HG03378 (cell line): Measurements from ENCODE around the gene KAZN.

Source experiments
- ATAC-seq: cut with Tn5 transposase; IDR thresholded peaks from one replicate; pipeline ENCODE4 v1.9.1; 2021; ENCODE audit warnings: mild to moderate bottlenecking, moderate library complexity; ENCODE audit not compliant: unreplicated experiment

Gene KAZN

DNA sequence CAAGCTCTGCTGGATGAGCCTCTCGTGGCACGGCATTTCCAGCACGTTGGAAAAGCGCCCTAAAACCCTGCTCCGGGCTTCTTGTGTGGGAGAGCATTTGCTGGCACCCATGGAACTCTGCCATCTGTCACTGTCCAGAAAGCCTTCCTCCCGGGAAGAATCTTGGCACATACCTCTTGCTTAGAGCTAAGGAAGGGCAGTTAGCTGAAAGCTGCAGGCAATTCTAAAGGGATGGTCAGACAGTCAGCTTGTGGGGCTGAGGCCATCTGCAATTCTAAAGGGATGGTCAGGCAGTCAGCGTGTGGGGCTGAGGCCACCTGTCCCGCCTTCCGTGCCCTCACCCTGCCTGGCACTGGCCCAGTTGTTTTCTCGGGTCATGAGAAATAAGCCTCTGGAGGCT, 416.0 kb downstream of the KAZN start:
- ATAC-seq, result no peak

GRCh38 chr1:15016001-15016400, 417.5 kb downstream of the KAZN start:
- no peak for ATAC-seq

DNA sequence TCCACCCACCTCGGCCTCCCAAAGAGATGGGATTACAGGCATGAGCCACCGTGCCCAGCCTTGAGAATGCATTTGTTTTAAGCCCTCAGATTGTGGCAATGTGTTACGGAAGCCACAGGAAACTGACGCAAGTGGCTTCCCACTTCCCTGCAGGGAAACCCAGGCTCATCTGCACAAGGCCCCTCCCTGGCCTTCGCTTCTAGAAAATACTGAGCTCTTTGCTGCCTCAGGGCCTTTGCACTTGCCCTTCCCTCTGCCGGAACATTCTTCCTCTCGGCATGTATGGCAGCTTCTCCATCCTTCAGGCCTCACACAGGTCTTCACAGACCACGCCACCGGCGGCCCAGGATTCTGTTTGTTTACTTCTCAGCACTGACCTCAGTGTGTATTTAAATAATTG, 418.0 kb downstream of the KAZN start:
- ATAC-seq, result no peak

GRCh38 chr1:15017120-15017519, 418.6 kb downstream of the KAZN start:
- no peak for ATAC-seq

DNA sequence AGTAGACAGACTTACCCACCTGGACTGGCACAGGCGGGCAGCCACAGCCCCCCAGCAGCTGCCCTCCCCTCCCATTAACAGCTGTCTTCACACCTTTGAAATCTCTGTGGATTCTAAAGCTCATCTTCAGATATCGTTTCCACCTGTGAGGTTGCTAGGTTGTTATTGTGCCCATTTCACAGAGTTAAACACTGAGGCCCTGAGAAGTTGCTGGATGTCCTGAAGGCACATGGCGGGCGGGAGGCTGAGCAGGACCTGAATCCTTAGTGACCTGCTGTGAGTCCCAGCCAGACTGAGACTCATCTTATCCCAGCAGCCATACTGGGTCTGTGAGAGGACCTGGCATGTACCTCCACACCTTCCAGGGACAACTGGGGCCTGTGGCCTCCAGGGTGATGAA, 420.3 kb downstream of the KAZN start:
- no peak for ATAC-seq

DNA sequence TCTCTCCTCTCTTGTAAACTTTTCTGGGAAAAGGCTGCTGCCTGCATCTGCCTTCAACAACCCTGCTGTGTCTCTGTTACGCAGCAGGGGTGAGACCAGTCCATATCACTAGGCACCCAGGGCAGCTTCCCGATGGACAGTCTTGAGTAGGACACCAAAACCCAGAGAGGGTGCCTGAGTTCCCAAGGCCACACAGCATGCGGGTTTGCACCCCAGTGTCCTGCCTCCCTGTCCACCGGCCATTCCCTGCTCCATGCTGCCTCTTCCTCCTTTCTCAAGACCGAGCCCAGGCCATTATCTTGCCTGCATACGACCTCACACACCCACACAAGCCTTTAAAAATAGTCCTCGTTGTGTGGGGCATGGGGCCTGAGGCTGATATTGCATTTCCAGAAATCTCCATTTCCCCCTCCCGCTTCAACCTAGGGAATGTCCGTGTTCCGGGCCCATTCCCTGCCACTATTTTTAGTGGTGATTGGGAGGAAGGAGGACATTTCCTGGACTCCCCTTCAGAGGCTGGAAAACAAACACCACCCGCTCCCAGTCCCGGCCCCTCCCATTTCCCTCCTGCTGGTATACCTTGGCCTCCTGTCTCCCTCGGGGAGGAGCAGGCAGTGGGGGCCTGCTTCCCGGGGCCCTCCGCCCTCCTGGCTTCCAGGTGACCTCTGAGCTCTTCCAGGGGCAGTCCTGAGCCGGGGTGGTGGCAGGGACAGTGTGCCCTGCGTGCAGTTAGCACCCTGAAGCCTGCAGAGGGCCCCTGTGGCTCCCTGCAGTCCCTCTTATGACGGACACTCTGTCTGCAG, 422.7 kb downstream of the KAZN start:
- ATAC-seq, result no peak

GRCh38 chr1:15022048-15022447, 423.6 kb downstream of the KAZN start:
- ATAC-seq, result no peak

DNA sequence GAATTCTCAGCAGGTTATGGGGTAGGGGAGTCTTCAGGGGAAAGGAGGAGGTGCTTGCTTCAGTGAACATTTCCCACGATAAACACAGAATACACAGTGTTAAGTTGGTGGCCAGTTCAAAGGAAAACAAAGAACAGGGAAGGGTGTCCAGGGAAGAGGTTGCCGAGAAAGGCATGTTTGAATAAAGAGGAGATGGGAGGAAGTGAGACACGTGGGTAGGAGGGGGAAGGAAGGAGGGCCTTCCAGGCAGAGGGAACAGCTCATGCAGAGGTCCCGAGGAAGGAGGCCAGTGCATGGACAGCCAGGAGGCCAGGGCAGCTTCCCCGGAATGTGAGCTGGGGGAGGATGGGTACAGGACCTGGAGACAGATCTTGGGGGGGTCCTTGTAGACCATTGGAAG, 424.7 kb downstream of the KAZN start:
- ATAC-seq, result no peak

GRCh38 chr1:15023976-15024375, 425.5 kb downstream of the KAZN start:
- no peak for ATAC-seq

DNA sequence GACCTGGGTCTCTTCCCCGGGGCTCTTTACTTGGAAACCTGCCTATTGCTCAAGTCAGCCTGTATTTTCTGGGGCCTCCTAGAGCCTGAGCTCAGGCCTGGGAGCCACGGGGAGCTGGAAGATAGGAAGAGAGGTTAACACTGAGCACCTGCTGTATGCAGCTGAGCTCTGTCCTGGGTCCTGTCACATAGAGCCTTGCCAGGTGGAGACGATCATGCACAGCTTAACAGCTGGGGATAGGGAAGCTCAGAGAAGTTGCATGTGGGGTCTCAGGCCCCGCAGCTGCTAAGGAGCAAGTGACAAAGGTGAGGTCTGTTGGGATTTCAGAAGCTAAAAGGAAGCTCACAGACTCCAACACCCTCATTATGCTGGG, 427.6 kb downstream of the KAZN start:
- ATAC-seq, result no peak

- ATAC-seq, result no peak
Observed at GRCh38 chr1:15027515-15027986, 429.1 kb downstream of the KAZN start.

- no peak for ATAC-seq
Observed at GRCh38 chr1:15028102-15028501, 429.6 kb downstream of the KAZN start.

- ATAC-seq, result no peak
Observed at GRCh38 chr1:15028616-15029015, 430.1 kb downstream of the KAZN start.

DNA sequence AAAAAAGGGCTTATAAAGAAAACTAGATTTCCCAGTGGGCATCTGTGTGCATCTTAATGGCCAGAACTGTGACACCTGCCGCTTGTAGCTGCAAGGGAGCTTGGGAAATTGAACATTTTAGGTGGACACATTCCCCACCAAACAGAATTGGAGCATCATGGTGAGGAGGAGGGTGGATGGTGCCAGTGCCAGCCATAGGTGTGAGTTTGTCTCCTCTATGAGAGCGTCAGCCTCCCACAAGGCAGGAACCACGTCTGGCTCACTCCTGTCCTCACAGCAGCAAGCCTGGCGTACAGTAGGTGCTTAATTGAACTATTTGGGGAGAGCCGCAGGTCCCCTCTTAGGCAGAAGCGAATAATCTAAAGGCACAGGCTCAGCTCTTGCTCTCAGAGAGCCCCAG, 430.6 kb downstream of the KAZN start:
- no peak for ATAC-seq

DNA sequence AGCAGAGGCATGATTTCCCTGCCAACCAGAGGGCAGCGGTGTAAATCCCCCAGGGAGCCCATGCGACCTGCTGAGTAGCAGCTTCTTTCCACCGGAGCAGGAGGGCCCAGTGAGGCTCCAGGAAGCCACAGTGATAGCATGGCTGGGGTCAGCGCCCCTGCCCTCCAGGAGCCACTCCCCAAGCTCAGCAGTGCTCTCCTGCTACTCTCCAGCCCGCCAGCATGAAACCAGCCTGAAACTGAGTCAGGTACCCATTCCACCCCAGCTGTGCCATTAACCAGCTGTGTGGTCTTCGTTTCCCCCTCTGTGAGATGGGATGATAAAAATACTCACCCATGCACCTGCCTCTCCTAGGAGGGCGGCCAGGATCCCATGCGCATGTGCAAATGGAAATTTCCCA, 431.3 kb downstream of the KAZN start:
- ATAC-seq, result no peak

- no peak for ATAC-seq
Observed at GRCh38 chr1:15031251-15031933, 432.9 kb downstream of the KAZN start.

GRCh38 chr1:15033264-15033663, 434.8 kb downstream of the KAZN start:
- no peak for ATAC-seq

GRCh38 chr1:15034656-15035055, 436.2 kb downstream of the KAZN start:
- no peak for ATAC-seq

- no peak for ATAC-seq
Observed at GRCh38 chr1:15035236-15035635, 436.8 kb downstream of the KAZN start.

DNA sequence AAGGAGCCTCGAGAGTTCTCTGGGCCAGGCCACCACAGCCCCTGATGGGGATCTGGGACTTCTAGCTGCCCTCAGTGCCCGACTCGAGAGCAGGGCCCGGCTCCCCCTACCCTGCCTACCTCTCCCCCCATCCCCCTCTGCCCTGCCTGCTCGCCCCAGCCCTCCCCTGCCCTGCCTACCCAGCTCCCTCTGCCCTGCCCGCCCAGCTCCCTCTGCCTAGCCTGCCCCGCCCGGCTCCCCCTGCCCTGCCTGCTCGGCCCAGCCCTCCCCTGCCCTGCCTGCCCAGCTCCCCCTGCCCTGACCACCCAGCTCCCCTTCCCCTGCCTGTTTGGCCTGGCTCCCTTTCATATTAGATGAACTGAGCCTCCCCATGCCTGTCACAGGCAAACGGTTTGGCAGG, 437.6 kb downstream of the KAZN start:
- ATAC-seq, result no peak

- ATAC-seq, result no peak
Observed at GRCh38 chr1:15038232-15039016, 439.9 kb downstream of the KAZN start.
